Cardiac muscle cell (in vitro differentiated cells and primary cell): ENCODE results near the gene RBPJL. TPM values are rescaled to one million over a fixed set of nuclear protein-coding genes. Genes with fewer than 3 reads are reported as not detected.

ENCODE experiments used
- DNase-seq, 2 donors: peaks; one replicate each; pipeline versions ENCODE4 v3.0.0 to v3.0.0-alpha.2; 2010 to 2017; ENCODE audit warnings: low read depth in 1 of 2, low spot score in 1 of 2
- H3K27ac ChIP-seq: fragments of 200-600 bp; sonication (generic); 2 replicates; pipeline ENCODE4 v1.5.1; 2016
- H3K27me3 ChIP-seq: fragments of 200-600 bp; sonication (generic); 2 replicates; pipeline ENCODE4 v1.6.0; 2016; ENCODE audit warnings: control low read depth
- H3K36me3 ChIP-seq: fragments of 200-600 bp; sonication (generic); 2 replicates; pipeline ENCODE4 v1.5.1; 2016; ENCODE audit warnings: control low read depth
- H3K4me1 ChIP-seq: fragments of 200-600 bp; sonication (generic); 2 replicates; pipeline ENCODE4 v1.8.1; 2017; ENCODE audit warnings: low read depth, mild to moderate bottlenecking, mixed run types
- H3K4me3 ChIP-seq: fragments of 200-600 bp; sonication (generic); 2 replicates; pipeline ENCODE4 v1.5.1; 2016; ENCODE audit warnings: mild to moderate bottlenecking
- H3K9me3 ChIP-seq: fragments of 200-600 bp; sonication (generic); 2 replicates; pipeline ENCODE4 v1.5.1; 2017; ENCODE audit warnings: low read depth, mild to moderate bottlenecking, control low read depth
- CTCF ChIP-seq: IDR thresholded peaks from 2 replicates; pipeline ENCODE4 v1.5.1; 2012; ENCODE audit warnings: low read depth, mild to moderate bottlenecking, low read length
- polyA plus RNA-seq: library from polyadenylated mRNA; unstranded; fragments of >200 nt; fragmentation: Nextera tagmentation; extraction: Ambion mirVana; gene quantifications from 2 replicates; pipeline ENCODE4 v1.2.1, GENCODE V29; 2016
- total RNA-seq: library from RNA; depleted of rRNA; stranded (reverse); fragments of >200 nt; gene quantifications from 2 replicates; pipeline ENCODE4 v1.2.3, GENCODE V29; 2016

RBPJL gene
- total and polyA plus RNA-seq, 2 experiments from 2014 or later: not detected

- Histone ChIP-seq H3K9me3 (no peaks in the 10 kb centered on the region), H3K27me3 (no peaks in the 10 kb centered on the region), H3K4me3 (no peak overlapping the region), H3K27ac (no peak overlapping the region), H3K36me3 (peaks cover 6% of the 10 kb centered on the region), H3K4me1 (no peaks in the 10 kb centered on the region)
- DNase-seq: no peak
- TF ChIP-seq CTCF: no peak
These were observed 60.0 kb downstream of the RBPJL start for GRCh38 chr20:45366631-45367030.

GRCh38 chr20:45367126-45367525 lies 60.5 kb downstream of the RBPJL start:
- Histone ChIP-seq H3K4me1 (no peaks in the 10 kb centered on the region), H3K4me3 (no peak overlapping the region), H3K27me3 (no peaks in the 10 kb centered on the region), H3K9me3 (no peaks in the 10 kb centered on the region), H3K27ac (no peak overlapping the region), H3K36me3 (peaks cover 6% of the 10 kb centered on the region)
- no peak for DNase-seq
- no peak for TF ChIP-seq CTCF

Other genes with a start within 250 kb of the RBPJL start
- gene KCNS1, start 205.7 kb upstream of the RBPJL start, total RNA-seq: not detected in 2 replicates
- gene KCNS1, start 205.7 kb upstream of the RBPJL start, polyA plus RNA-seq: 0.19 TPM in 1 of 2 replicates, not detected in the other
- not detected in 2 replicates for gene WFDC5, start 191.7 kb upstream of the RBPJL start, total RNA-seq
- gene WFDC5, start 191.7 kb upstream of the RBPJL start, polyA plus RNA-seq: not detected in 2 replicates
- not detected in 2 replicates for gene WFDC12, start 182.4 kb upstream of the RBPJL start, total RNA-seq
- gene WFDC12, start 182.4 kb upstream of the RBPJL start, polyA plus RNA-seq: not detected in 2 replicates
- not detected in 2 replicates for gene PI3, start 131.9 kb upstream of the RBPJL start, total RNA-seq
- gene PI3, start 131.9 kb upstream of the RBPJL start, polyA plus RNA-seq: not detected in 2 replicates
- not detected in 2 replicates for gene SEMG1, start 99.8 kb upstream of the RBPJL start, total RNA-seq
- gene SEMG1, start 99.8 kb upstream of the RBPJL start, polyA plus RNA-seq: not detected in 2 replicates
- not detected in 2 replicates for gene SEMG2, start 85.5 kb upstream of the RBPJL start, total RNA-seq
- gene SEMG2, start 85.5 kb upstream of the RBPJL start, polyA plus RNA-seq: not detected in 2 replicates
- gene SLPI, start 52.3 kb upstream of the RBPJL start, total RNA-seq: not detected in 2 replicates
- 6.0 TPM in 1 of 2 replicates, not detected in the other for gene SLPI, start 52.3 kb upstream of the RBPJL start, polyA plus RNA-seq
- gene MATN4, start 1.5 kb downstream of the RBPJL start, total RNA-seq: not detected in 2 replicates
- not detected in 2 replicates for gene MATN4, start 1.5 kb downstream of the RBPJL start, polyA plus RNA-seq
- 36.0 and 55.7 TPM in 2 replicates for gene SDC4, start 41.6 kb downstream of the RBPJL start, total RNA-seq
- 35.4 and 74.4 TPM in 2 replicates for gene SDC4, start 41.6 kb downstream of the RBPJL start, polyA plus RNA-seq
- 24.5 and 28.0 TPM in 2 replicates for gene SYS1, start 56.3 kb downstream of the RBPJL start, total RNA-seq
- gene SYS1, start 56.3 kb downstream of the RBPJL start, polyA plus RNA-seq: 16.9 and 20.0 TPM in 2 replicates
- gene TP53TG5, start 71.5 kb downstream of the RBPJL start, total RNA-seq: 0.32 and 0.39 TPM in 2 replicates
- gene TP53TG5, start 71.5 kb downstream of the RBPJL start, polyA plus RNA-seq: 3.5 and 3.8 TPM in 2 replicates
- gene DBNDD2, start 101.4 kb downstream of the RBPJL start, total RNA-seq: 51.2 and 62.9 TPM in 2 replicates
- 85.4 and 89.3 TPM in 2 replicates for gene DBNDD2, start 101.4 kb downstream of the RBPJL start, polyA plus RNA-seq
- gene PIGT, start 109.3 kb downstream of the RBPJL start, total RNA-seq: 84.6 and 87.4 TPM in 2 replicates
- gene PIGT, start 109.3 kb downstream of the RBPJL start, polyA plus RNA-seq: 150 and 156 TPM in 2 replicates
- 0.95 and 3.0 TPM in 2 replicates for gene WFDC2, start 162.9 kb downstream of the RBPJL start, total RNA-seq
- 7.5 and 8.5 TPM in 2 replicates for gene WFDC2, start 162.9 kb downstream of the RBPJL start, polyA plus RNA-seq
- not detected in 2 replicates for gene SPINT3, start 208.8 kb downstream of the RBPJL start, total RNA-seq
- gene SPINT3, start 208.8 kb downstream of the RBPJL start, polyA plus RNA-seq: not detected in 2 replicates
- gene WFDC6, start 232.6 kb downstream of the RBPJL start, total RNA-seq: not detected in 2 replicates
- not detected in 2 replicates for gene WFDC6, start 232.6 kb downstream of the RBPJL start, polyA plus RNA-seq
- gene EPPIN, start 240.6 kb downstream of the RBPJL start, total RNA-seq: not detected in 2 replicates
- not detected in 2 replicates for gene EPPIN, start 240.6 kb downstream of the RBPJL start, polyA plus RNA-seq